HepG2 (cell line): ENCODE results near the gene MAP3K4. TPM values are rescaled to one million over a fixed set of nuclear protein-coding genes. Genes with fewer than 3 reads are reported as not detected.

Source experiments
- ATAC-seq: fragments of 200-7000 bp; cut with Tn5 transposase; 3 replicates; pipeline ENCODE4 v1.9.1; 2020; ENCODE audit warnings: mild to moderate bottlenecking, moderate library complexity
- BruUV-seq: library from RNA; stranded (reverse); fragments of 400-500 nt; replicated peaks from 2 replicates; lab custom pipeline; 2021; lab: Mats Ljungman, UMichigan
- CTCF ChIA-PET: fragments of 300-600 bp; formaldehyde crosslinking; extraction: SDS; loops from one replicate; lab custom pipeline; 2021; ENCODE audit warnings: low total read pairs, inconsistent platforms, low intra/inter-chr PET ratio; lab: Yijun Ruan, JAX
- POLR2A ChIA-PET: fragments of 350-600 bp; sonication (Branson Sonifier 250); formaldehyde crosslinking; loops from one replicate; lab custom pipeline; 2020; ENCODE audit warnings: antibody characterized with exemption, inconsistent platforms; lab: Yijun Ruan, JAX
- DNase-seq: peaks from one replicate; pipeline ENCODE4 v3.0.0-alpha.2; 2015; ENCODE audit warnings: low spot score
- FAIRE-seq: peaks from 3 replicates; lab custom pipeline; 2011; peaks lifted over from hg19 to GRCh38; lab: Jason Lieb, UNC
- H2AFZ ChIP-seq: one replicate; pipeline ENCODE4 v1.6.1; 2011; ENCODE audit warnings: low read length, inconsistent platforms
- H3K27ac ChIP-seq: fragments of 300-600 bp; 3 replicates; pipeline ENCODE4 v1.8.0; 2011; ENCODE audit warnings: mixed run types, mild to moderate bottlenecking, mixed read lengths, low read length, inconsistent platforms; ENCODE audit not compliant: insufficient read depth; ENCODE audit errors: extremely low read length
- H3K27me3 ChIP-seq, 2 experiments: fragments of 200-600 bp in 1 of 2; 2 replicates in 1 of 2; 3 replicates in 1 of 2; pipeline versions ENCODE4 v1.6.0 to v1.8.0; 2011; ENCODE audit warnings: low read length in 2 of 2, mild to moderate bottlenecking in 2 of 2, moderate library complexity in 2 of 2, inconsistent platforms in 1 of 2; ENCODE audit not compliant: insufficient read depth in 2 of 2, control insufficient read depth in 1 of 2
- H3K36me3 ChIP-seq, 2 experiments: fragments of 200-600 bp in 1 of 2; replicated peaks in 1 of 2; 2 replicates in 1 of 2; 3 replicates in 1 of 2; pipeline versions ENCODE4 v1.5.1 to v1.8.0; 2011; ENCODE audit warnings: low read length in 2 of 2, inconsistent platforms in 1 of 2; ENCODE audit not compliant: insufficient read depth in 2 of 2, control insufficient read depth in 1 of 2
- H3K4me1 ChIP-seq: 2 replicates; pipeline ENCODE4 v1.5.1; 2012; ENCODE audit warnings: low read length, inconsistent platforms; ENCODE audit not compliant: insufficient read depth
- H3K4me2 ChIP-seq: 2 replicates; pipeline ENCODE4 v1.6.0; 2011; ENCODE audit warnings: low read depth, low read length, inconsistent platforms
- H3K4me3 ChIP-seq, 3 experiments: fragments of 200-600 bp in 1 of 3; sonication (generic), shearing (Covaris generic) in 1 of 3; replicated peaks in 1 of 3; 2 replicates each; pipeline ENCODE4 v1.5.1; 2011 to 2016; ENCODE audit warnings: low read length in 3 of 3, inconsistent platforms in 2 of 3, low read depth in 2 of 3, mild to moderate bottlenecking in 2 of 3, control low read depth in 1 of 3, mixed read lengths in 1 of 3; ENCODE audit not compliant: insufficient read depth in 1 of 3
- H3K79me2 ChIP-seq: one replicate; pipeline ENCODE4 v1.6.1; 2011; ENCODE audit warnings: low read length, inconsistent platforms; ENCODE audit not compliant: insufficient read depth
- H3K9ac ChIP-seq: 2 replicates; pipeline ENCODE4 v1.6.0; 2011; ENCODE audit warnings: mild to moderate bottlenecking, low read depth, low read length, inconsistent platforms; ENCODE audit not compliant: insufficient read depth
- H3K9me3 ChIP-seq: 2 replicates; pipeline ENCODE4 v1.5.1; 2012; ENCODE audit warnings: mild to moderate bottlenecking, low read length
- H4K20me1 ChIP-seq: 2 replicates; pipeline ENCODE4 v1.6.0; 2011; ENCODE audit warnings: inconsistent platforms, mild to moderate bottlenecking, low read length, moderate library complexity; ENCODE audit not compliant: insufficient read depth
- ATAD3A ChIP-seq: sonication (generic); formaldehyde crosslinking; IDR thresholded peaks from 2 replicates; pipeline ENCODE4 v1.4.0; 2020; ENCODE audit warnings: missing genetic modification reagents
- ATF1 ChIP-seq: IDR thresholded peaks from 2 replicates; pipeline ENCODE4 v1.6.1; 2016; ENCODE audit warnings: mild to moderate bottlenecking, control low read depth
- FOXK1 ChIP-seq: sonication (generic); formaldehyde crosslinking; IDR thresholded peaks from 2 replicates; pipeline ENCODE4 v1.4.0; 2020; ENCODE audit warnings: low read depth, missing genetic modification reagents, borderline replicate concordance
- HNF4A ChIP-seq: sonication (generic); formaldehyde crosslinking; IDR thresholded peaks from 2 replicates; pipeline ENCODE4 v1.4.0; 2020; ENCODE audit warnings: missing genetic modification reagents
- KAT2B ChIP-seq: fragments of 150-350 bp; IDR thresholded peaks from 2 replicates; pipeline ENCODE4 v1.6.1; 2014; ENCODE audit warnings: low read depth, low read length, borderline replicate concordance
- KAT8 ChIP-seq: IDR thresholded peaks from 2 replicates; pipeline ENCODE4 v1.6.1; 2016; ENCODE audit warnings: missing genetic modification reagents, missing compliant biosample characterization
- KLF15 ChIP-seq: sonication (generic); formaldehyde crosslinking; IDR thresholded peaks from 2 replicates; pipeline ENCODE4 v1.8.1; 2023; ENCODE audit warnings: borderline replicate concordance, mild to moderate bottlenecking, inconsistent platforms, missing genetic modification reagents, mixed read lengths
- MYC ChIP-seq: sonication (generic); formaldehyde crosslinking; IDR thresholded peaks from 2 replicates; pipeline ENCODE4 v1.9.0; 2021; ENCODE audit warnings: missing genetic modification reagents, borderline replicate concordance
- POLR2AphosphoS5 ChIP-seq: IDR thresholded peaks from 2 replicates; pipeline ENCODE4 v1.6.1; 2012; ENCODE audit warnings: low read depth, low read length
- RFX5 ChIP-seq: IDR thresholded peaks from 2 replicates; pipeline ENCODE4 v1.6.1; 2011; ENCODE audit warnings: low read depth, low read length, improper control_type of control experiment
- SRSF4 ChIP-seq: fragments of 200-400 bp; formaldehyde crosslinking; IDR thresholded peaks from one replicate; pipeline ENCODE4 v1.6.1; 2018; ENCODE audit warnings: mild to moderate bottlenecking, low read depth, low read length, moderate library complexity; ENCODE audit not compliant: poor library complexity, severe bottlenecking
- ZNF282 ChIP-seq: fragments of 450-650 bp; IDR thresholded peaks from 2 replicates; pipeline ENCODE4 v1.6.1; 2018; ENCODE audit not compliant: partially characterized antibody
- ZNF589 ChIP-seq: sonication (generic); formaldehyde crosslinking; conservative IDR thresholded peaks from 2 replicates; pipeline ENCODE4 v1.8.0; 2022; ENCODE audit warnings: mild to moderate bottlenecking, moderate library complexity, missing genetic modification reagents
- WGBS: methylation state at CpG from one replicate; pipeline ENCODE4 v1.1.6; 2017; ENCODE audit warnings: low lambda C conversion rate; 5-methylcytosine and 5-hydroxymethylcytosine counted together
- in situ Hi-C: cut with HindIII; loops from 2 replicates; pipeline ENCODE4 v1.10.0; 2017; ENCODE audit warnings: low pct_unique_long_range_greater_than_20kb; ENCODE audit not compliant: extremely low pct_ligation_motif_present
- intact Hi-C: fragments of 100-400 bp; cut with micrococcal nuclease; formaldehyde crosslinking; loops from one replicate; pipeline ENCODE4 v1.10.0; 2022; ENCODE audit not compliant: unreplicated experiment
- polyA plus RNA-seq, 8 experiments: library from polyadenylated mRNA; depleted of rRNA in 3 of 8; stranded (reverse) in 7 of 8; unstranded in 1 of 8; fragments of >200 nt; fragmentation: Illumina TruSeq in 4 of 8; extraction: Trizol in 4 of 8; gene quantifications; 2 replicates each; pipeline versions ENCODE4 v1.2.1 to v1.2.3, GENCODE V29; 2011 to 2016; ENCODE audit warnings: low read depth in 4 of 8, missing spikeins in 1 of 8, mixed read lengths in 1 of 8; ENCODE audit not compliant: insufficient read depth in 1 of 8
- total RNA-seq, 5 experiments: library from RNA; depleted of rRNA; stranded (reverse); fragments of >200 nt; fragmentation: Illumina TruSeq; extraction: Trizol; gene quantifications; 2 replicates each; pipeline ENCODE4 v1.2.3, GENCODE V29; 2016; ENCODE audit warnings: low read depth in 1 of 5
- TF ChIP-seq, protein P1 (sequence below): IDR thresholded peaks from 2 replicates; pipeline ENCODE4 v1.6.1; 2012; ENCODE audit warnings: inconsistent platforms
- TF ChIP-seq, protein P2 (sequence below): sonication (generic); formaldehyde crosslinking; IDR thresholded peaks from 2 replicates; pipeline ENCODE4 v1.4.0; 2020; ENCODE audit warnings: missing genetic modification reagents
- TF ChIP-seq, protein P3 (sequence below): fragments of 450-650 bp; IDR thresholded peaks from 2 replicates; pipeline ENCODE4 v1.6.1; 2016
- TF ChIP-seq, protein P4 (sequence below): sonication (generic); formaldehyde crosslinking; IDR thresholded peaks from 2 replicates; pipeline ENCODE4 v1.5.0; 2020; ENCODE audit warnings: missing genetic modification reagents, mild to moderate bottlenecking, borderline replicate concordance

Gene MAP3K4
- total and polyA plus RNA-seq, 2 of the 13 experiments (the other 11 are each of a cell fraction or from before 2014, with no cell fraction given) = 12.9 to 33.6 TPM

DNA sequence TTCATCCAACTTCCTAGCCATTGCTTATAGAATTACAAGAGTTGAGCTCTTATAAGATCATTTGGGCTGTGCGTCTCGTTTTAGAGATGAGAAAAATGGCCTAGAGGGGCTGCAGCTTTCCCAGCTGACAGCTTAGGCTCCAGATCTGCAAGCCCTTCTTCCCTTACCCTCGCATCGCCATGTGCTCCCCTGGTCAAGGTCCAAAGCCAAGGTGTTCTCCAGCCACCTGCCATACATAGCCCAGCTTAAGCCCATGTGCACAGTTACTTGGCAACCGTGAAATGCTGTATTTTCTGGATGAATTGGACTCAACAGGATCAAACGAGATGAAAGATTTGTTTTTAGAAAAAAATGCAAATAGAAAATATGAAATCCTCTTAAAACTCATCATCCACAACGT is 7.9 kb downstream of the MAP3K4 start:
- no peaks in the 10 kb centered on the region for H3K36me3 ChIP-seq
- H3K4me1 ChIP-seq = peaks cover 25% of the 10 kb centered on the region
- no peak overlapping the region for H2AFZ ChIP-seq
- H3K4me3 ChIP-seq = no peak overlapping the region
- no peak overlapping the region for H3K9ac ChIP-seq
- no peaks in the 10 kb centered on the region for H3K9me3 ChIP-seq
- BruUV-seq = no TSS peak
- H3K27me3 ChIP-seq = no peaks in the 10 kb centered on the region
- WGBS = 92% methylated on average over 7 of the region's 7 CpGs
- CTCF ChIA-PET = no interaction called here
- POLR2A ChIA-PET = no interaction called here
- ATAC-seq (peak; percentile 36; the same call in 2 of the 3 replicates), FAIRE-seq (no peak), DNase-seq (no peak)
- peak; percentile 43 for TF ChIP-seq HNF4A (CRISPR knock-in tag)
- TF ChIP-seq RFX5 = no peak
- TF ChIP-seq, protein P1, sequence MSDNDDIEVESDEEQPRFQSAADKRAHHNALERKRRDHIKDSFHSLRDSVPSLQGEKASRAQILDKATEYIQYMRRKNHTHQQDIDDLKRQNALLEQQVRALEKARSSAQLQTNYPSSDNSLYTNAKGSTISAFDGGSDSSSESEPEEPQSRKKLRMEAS = peak; percentile 59
- peak; percentile 25; the same call in 1 of the 2 replicates for TF ChIP-seq MYC (CRISPR knock-in tag)
- no peak for TF ChIP-seq KAT2B
- no peak for TF ChIP-seq KAT8 (CRISPR knock-in tag)
- peaks cover 83% of the 10 kb centered on the region for H3K79me2 ChIP-seq
- intact Hi-C loops (no loop called here), in situ Hi-C loops (no loop called here)
- no peak overlapping the region for H3K4me2 ChIP-seq
- no peak overlapping the region for H3K27ac ChIP-seq
- H4K20me1 ChIP-seq = peaks cover 7% of the 10 kb centered on the region

DNA sequence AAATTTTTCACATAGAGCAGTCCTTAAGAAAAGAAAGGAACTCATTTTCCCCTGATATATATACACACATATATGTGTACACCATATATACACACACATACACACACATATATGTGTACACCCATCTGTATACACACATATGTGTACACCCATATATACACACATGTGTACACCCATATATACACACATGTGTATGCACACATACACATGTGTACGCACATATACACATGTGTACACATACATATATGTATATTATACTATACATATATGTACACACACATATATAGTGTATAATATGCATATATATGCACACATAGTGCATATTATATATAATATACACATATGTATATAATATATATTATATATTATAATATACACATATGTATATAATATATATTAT is 9.1 kb downstream of the MAP3K4 start:
- Histone ChIP-seq H3K27me3 (no peaks in the 10 kb centered on the region), H3K27ac (no peak overlapping the region), H3K36me3 (no peaks in the 10 kb centered on the region), H3K4me1 (peaks cover 22% of the 10 kb centered on the region), H3K9ac (no peak overlapping the region), H3K9me3 (no peaks in the 10 kb centered on the region), H3K4me3 (no peak overlapping the region), H3K79me2 (peaks cover 73% of the 10 kb centered on the region), H2AFZ (no peak overlapping the region), H4K20me1 (peaks cover 2% of the 10 kb centered on the region), H3K4me2 (no peak overlapping the region)
- in situ Hi-C loops (no loop called here), intact Hi-C loops (loop anchor here (1.0 kb wide), 1 partner anchor 8 kb away; no protein-coding TSS in a partner anchor)
- 98% methylated on average over 1 of the region's 1 CpG for WGBS
- ChIA-PET CTCF (no interaction called here), POLR2A (no interaction called here)
- no TSS peak for BruUV-seq
- no peak for ATAC-seq
- FAIRE-seq = no peak
- DNase-seq = no peak
- no peak for TF ChIP-seq POLR2AphosphoS5
- no peak for TF ChIP-seq KAT2B
- TF ChIP-seq, protein P2, sequence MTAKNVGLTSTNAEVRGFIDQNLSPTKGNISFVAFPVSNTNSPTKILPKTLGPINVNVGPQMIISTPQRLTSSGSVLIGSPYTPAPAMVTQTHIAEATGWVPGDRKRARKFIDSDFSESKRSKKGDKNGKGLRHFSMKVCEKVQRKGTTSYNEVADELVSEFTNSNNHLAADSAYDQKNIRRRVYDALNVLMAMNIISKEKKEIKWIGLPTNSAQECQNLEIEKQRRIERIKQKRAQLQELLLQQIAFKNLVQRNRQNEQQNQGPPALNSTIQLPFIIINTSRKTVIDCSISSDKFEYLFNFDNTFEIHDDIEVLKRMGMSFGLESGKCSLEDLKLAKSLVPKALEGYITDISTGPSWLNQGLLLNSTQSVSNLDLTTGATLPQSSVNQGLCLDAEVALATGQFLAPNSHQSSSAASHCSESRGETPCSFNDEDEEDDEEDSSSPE = no peak
- no peak for TF ChIP-seq ATF1 (CRISPR knock-in tag)
- TF ChIP-seq SRSF4 = no peak
- TF ChIP-seq, protein P3, sequence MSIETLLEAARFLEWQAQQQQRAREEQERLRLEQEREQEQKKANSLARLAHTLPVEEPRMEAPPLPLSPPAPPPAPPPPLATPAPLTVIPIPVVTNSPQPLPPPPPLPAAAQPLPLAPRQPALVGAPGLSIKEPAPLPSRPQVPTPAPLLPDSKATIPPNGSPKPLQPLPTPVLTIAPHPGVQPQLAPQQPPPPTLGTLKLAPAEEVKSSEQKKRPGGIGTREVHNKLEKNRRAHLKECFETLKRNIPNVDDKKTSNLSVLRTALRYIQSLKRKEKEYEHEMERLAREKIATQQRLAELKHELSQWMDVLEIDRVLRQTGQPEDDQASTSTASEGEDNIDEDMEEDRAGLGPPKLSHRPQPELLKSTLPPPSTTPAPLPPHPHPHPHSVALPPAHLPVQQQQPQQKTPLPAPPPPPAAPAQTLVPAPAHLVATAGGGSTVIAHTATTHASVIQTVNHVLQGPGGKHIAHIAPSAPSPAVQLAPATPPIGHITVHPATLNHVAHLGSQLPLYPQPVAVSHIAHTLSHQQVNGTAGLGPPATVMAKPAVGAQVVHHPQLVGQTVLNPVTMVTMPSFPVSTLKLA = peak; percentile 88
- TF ChIP-seq, protein P4, sequence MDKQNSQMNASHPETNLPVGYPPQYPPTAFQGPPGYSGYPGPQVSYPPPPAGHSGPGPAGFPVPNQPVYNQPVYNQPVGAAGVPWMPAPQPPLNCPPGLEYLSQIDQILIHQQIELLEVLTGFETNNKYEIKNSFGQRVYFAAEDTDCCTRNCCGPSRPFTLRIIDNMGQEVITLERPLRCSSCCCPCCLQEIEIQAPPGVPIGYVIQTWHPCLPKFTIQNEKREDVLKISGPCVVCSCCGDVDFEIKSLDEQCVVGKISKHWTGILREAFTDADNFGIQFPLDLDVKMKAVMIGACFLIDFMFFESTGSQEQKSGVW (CRISPR knock-in tag) = no peak
- TF ChIP-seq ATAD3A (CRISPR knock-in tag) = no peak
- no peak for TF ChIP-seq ZNF589 (CRISPR knock-in tag)
- TF ChIP-seq FOXK1 (CRISPR knock-in tag) = no peak
- TF ChIP-seq KLF15 (CRISPR knock-in tag) = no peak
- TF ChIP-seq ZNF282 = no peak
